Ishikawa (cell line): ENCODE results near the gene GAK.

Source experiments
- CEBPB ChIP-seq: IDR thresholded peaks from 2 replicates; pipeline ENCODE4 v1.6.1; 2012
- CREB1 ChIP-seq: IDR thresholded peaks from 2 replicates; pipeline ENCODE4 v1.6.1; 2012; ENCODE audit warnings: low read depth
- EGR1 ChIP-seq: IDR thresholded peaks from 2 replicates; pipeline ENCODE4 v1.6.1; 2012
- EP300 ChIP-seq: IDR thresholded peaks from 2 replicates; pipeline ENCODE4 v1.6.1; 2012; ENCODE audit warnings: borderline replicate concordance
- FOXM1 ChIP-seq: IDR thresholded peaks from 2 replicates; pipeline ENCODE4 v1.6.1; 2012; ENCODE audit warnings: low read depth, borderline replicate concordance
- NFIC ChIP-seq: IDR thresholded peaks from 2 replicates; pipeline ENCODE4 v1.6.1; 2012
- RAD21 ChIP-seq: IDR thresholded peaks from 2 replicates; pipeline ENCODE4 v1.6.1; 2012; ENCODE audit warnings: low read depth
- REST ChIP-seq: IDR thresholded peaks from 2 replicates; pipeline ENCODE4 v1.6.1; 2012; ENCODE audit warnings: low read depth, mild to moderate bottlenecking
- TAF1 ChIP-seq: IDR thresholded peaks from 2 replicates; pipeline ENCODE4 v1.6.1; 2012; ENCODE audit warnings: low read depth, mild to moderate bottlenecking
- TCF12 ChIP-seq: IDR thresholded peaks from 2 replicates; pipeline ENCODE4 v1.6.1; 2012; ENCODE audit warnings: low read depth
- TEAD4 ChIP-seq: IDR thresholded peaks from 2 replicates; pipeline ENCODE4 v1.6.1; 2012
- YY1 ChIP-seq: IDR thresholded peaks from 2 replicates; pipeline ENCODE4 v1.6.1; 2012; ENCODE audit warnings: low read depth
- ZBTB7A ChIP-seq: IDR thresholded peaks from 2 replicates; pipeline ENCODE4 v1.6.1; 2012; ENCODE audit warnings: low read depth
- TF ChIP-seq, protein P1 (sequence below): IDR thresholded peaks from 2 replicates; pipeline ENCODE4 v1.6.1; 2012
- TF ChIP-seq, protein P2 (sequence below): IDR thresholded peaks from 2 replicates; pipeline ENCODE4 v1.6.1; 2012

GAK gene

DNA sequence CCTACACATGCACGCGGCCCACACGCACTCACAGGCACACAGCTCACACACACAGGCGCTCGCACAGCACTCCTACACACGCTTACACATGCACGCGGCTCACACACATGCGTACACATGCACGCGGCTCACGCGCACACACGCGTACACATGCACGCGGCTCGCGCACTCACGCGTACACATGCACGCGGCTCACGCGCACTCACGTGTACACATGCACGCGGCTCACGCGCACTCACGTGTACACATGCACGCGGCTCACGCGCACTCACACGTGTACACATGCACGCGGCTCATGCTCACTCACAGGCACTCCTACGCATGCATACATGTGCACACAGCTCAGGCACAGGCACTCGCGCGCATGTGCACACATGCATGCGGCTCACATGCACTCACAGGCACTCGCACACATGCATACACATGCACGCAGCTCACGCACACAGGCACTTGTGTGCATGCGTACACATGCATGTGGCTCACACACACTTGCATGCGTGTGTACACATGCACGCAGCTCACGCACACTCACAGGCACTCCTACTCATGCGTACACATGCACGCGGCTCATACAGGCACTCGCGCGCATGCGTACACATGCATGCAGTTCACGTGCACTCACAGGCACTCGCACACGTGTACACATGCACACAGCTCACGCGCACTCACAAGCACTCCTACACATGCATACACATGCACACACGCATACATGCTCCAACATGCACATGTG is 44.9 kb downstream of the GAK start:
- no peak for TF ChIP-seq NFIC
- no peak for TF ChIP-seq ZBTB7A

- no peak for TF ChIP-seq FOXM1
- no peak for TF ChIP-seq RAD21
- TF ChIP-seq, protein P1, sequence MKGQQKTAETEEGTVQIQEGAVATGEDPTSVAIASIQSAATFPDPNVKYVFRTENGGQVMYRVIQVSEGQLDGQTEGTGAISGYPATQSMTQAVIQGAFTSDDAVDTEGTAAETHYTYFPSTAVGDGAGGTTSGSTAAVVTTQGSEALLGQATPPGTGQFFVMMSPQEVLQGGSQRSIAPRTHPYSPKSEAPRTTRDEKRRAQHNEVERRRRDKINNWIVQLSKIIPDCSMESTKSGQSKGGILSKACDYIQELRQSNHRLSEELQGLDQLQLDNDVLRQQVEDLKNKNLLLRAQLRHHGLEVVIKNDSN, result no peak
- no peak for TF ChIP-seq ZBTB7A
- TF ChIP-seq CREB1, result no peak
- TF ChIP-seq CEBPB, result no peak
- TF ChIP-seq EGR1, result no peak
- TF ChIP-seq REST, result no peak
- no peak for TF ChIP-seq EP300
- no peak for TF ChIP-seq TCF12
- TF ChIP-seq, protein P2, sequence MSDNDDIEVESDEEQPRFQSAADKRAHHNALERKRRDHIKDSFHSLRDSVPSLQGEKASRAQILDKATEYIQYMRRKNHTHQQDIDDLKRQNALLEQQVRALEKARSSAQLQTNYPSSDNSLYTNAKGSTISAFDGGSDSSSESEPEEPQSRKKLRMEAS, result no peak
- no peak for TF ChIP-seq TAF1
- TF ChIP-seq NFIC, result no peak
- no peak for TF ChIP-seq TEAD4
- no peak for TF ChIP-seq YY1
These were observed 45.9 kb downstream of the GAK start for GRCh38 chr4:886244-886643.

GRCh38 chr4:885353-885752 is 46.8 kb downstream of the GAK start:
- TF ChIP-seq ZBTB7A (no peak), NFIC (no peak), TCF12 (no peak), YY1 (no peak), EP300 (no peak), RAD21 (no peak), REST (no peak), TEAD4 (no peak), EGR1 (no peak), TAF1 (no peak), CEBPB (no peak), FOXM1 (no peak)
- TF ChIP-seq, protein P1, result no peak
- TF ChIP-seq, protein P2, result no peak

GRCh38 chr4:884896-885295 is 47.2 kb downstream of the GAK start:
- TF ChIP-seq CEBPB, result no peak
- TF ChIP-seq REST, result no peak
- TF ChIP-seq ZBTB7A, result no peak
- no peak for TF ChIP-seq EP300
- TF ChIP-seq, protein P1, result no peak
- TF ChIP-seq TCF12, result no peak
- no peak for TF ChIP-seq EGR1
- no peak for TF ChIP-seq CREB1
- TF ChIP-seq YY1, result no peak
- TF ChIP-seq TEAD4, result no peak
- TF ChIP-seq NFIC, result no peak
- TF ChIP-seq RAD21, result no peak
- TF ChIP-seq TAF1, result no peak
- TF ChIP-seq, protein P2, result no peak
- no peak for TF ChIP-seq FOXM1
